ENCODE results near the gene H2BK1.
A peak's percentile ranks its signal among the peaks of the same experiment; 100 is the strongest.

The H2BK1 gene

GRCh38 chr7:151252561-151252835 is 42.2 kb upstream of the H2BK1 start:
- TF ChIP-seq ZFX (IDR thresholded peaks at IDR 0.05): no peak
- TF ChIP-seq CTCF (conservative IDR thresholded peaks at IDR 0.05): no peak
- peak overlapping the region; percentile 57; the same call in 1 of the 2 replicates for H3K27ac ChIP-seq

- peak; percentile 80; the same call in 1 of the 2 replicates for TF ChIP-seq ZFX (IDR thresholded peaks at IDR 0.05)
- no peak for TF ChIP-seq CTCF (conservative IDR thresholded peaks at IDR 0.05)
- H3K27ac ChIP-seq: peak overlapping the region; percentile 57
These were observed 41.6 kb upstream of the H2BK1 start for GRCh38 chr7:151251689-151252560.

GRCh38 chr7:151251328-151251688 is 41.0 kb upstream of the H2BK1 start:
- peak overlapping the region; percentile 57 for H3K27ac ChIP-seq
- no peak for TF ChIP-seq ZFX (IDR thresholded peaks at IDR 0.05)
- TF ChIP-seq CTCF (conservative IDR thresholded peaks at IDR 0.05): no peak

GRCh38 chr7:151250181-151251132 is 40.2 kb upstream of the H2BK1 start:
- no peak for TF ChIP-seq CTCF (conservative IDR thresholded peaks at IDR 0.05)
- no peak for TF ChIP-seq ZFX (IDR thresholded peaks at IDR 0.05)
- peak overlapping the region; percentile 77; the same call in 1 of the 2 replicates for H3K27ac ChIP-seq

GRCh38 chr7:151249732-151250072 is 39.4 kb upstream of the H2BK1 start:
- peak overlapping the region; percentile 77 for H3K27ac ChIP-seq
- TF ChIP-seq ZFX (IDR thresholded peaks at IDR 0.05) (no peak), CTCF (conservative IDR thresholded peaks at IDR 0.05) (no peak)

- peak overlapping the region; percentile 77 for H3K27ac ChIP-seq
- TF ChIP-seq CTCF (conservative IDR thresholded peaks at IDR 0.05): no peak
- peak; percentile 96 for TF ChIP-seq ZFX (IDR thresholded peaks at IDR 0.05)
These were observed 38.9 kb upstream of the H2BK1 start for GRCh38 chr7:151249034-151249731.
